SK-N-SH treated with all-trans-retinoic acid at 6 μM for 48 hours (cell line): Measurements from ENCODE around the gene TWIST2.

Experiments used
- ZFP3 ChIP-seq: fragments of 250-450 bp; sonication (Bioruptor Pico); IDR thresholded peaks from 2 replicates; pipeline ENCODE4 v1.5.0; 2020; ENCODE audit warnings: mild to moderate bottlenecking, moderate library complexity
- TF ChIP-seq, protein P1 (sequence below): fragments of 250-450 bp; sonication (Bioruptor Pico); IDR thresholded peaks from 2 replicates; pipeline ENCODE4 v1.8.0; 2020; ENCODE audit warnings: mild to moderate bottlenecking, moderate library complexity, borderline replicate concordance

DNA sequence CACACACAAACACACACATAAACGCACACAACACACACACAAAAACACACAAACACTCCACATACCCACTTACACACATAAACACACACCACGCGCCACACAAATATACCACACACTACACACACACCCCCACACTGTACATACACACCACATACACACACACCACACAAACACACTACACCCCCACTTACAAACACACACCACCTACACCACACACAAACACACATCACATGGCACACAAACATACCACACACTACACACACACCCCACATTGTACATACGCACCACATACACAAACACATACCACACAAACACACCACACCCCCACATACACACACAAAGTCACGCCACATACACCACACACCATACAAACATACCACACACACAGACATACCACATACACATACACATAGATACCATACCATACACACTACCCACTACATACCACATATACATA lies 59.9 kb downstream of the TWIST2 start:
- TF ChIP-seq ZFP3, result no peak
- TF ChIP-seq, protein P1, sequence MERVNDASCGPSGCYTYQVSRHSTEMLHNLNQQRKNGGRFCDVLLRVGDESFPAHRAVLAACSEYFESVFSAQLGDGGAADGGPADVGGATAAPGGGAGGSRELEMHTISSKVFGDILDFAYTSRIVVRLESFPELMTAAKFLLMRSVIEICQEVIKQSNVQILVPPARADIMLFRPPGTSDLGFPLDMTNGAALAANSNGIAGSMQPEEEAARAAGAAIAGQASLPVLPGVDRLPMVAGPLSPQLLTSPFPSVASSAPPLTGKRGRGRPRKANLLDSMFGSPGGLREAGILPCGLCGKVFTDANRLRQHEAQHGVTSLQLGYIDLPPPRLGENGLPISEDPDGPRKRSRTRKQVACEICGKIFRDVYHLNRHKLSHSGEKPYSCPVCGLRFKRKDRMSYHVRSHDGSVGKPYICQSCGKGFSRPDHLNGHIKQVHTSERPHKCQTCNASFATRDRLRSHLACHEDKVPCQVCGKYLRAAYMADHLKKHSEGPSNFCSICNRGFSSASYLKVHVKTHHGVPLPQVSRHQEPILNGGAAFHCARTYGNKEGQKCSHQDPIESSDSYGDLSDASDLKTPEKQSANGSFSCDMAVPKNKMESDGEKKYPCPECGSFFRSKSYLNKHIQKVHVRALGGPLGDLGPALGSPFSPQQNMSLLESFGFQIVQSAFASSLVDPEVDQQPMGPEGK (CRISPR knock-in tag), result no peak
